GM10248 (cell line): Measurements from ENCODE around the gene DAB1.

Experiments
- CTCF ChIA-PET: fragments of 300-600 bp; sonication (Branson Sonifier 250); formaldehyde crosslinking; extraction: SDS; loops from one replicate; lab custom pipeline; 2021; ENCODE audit warnings: antibody characterized with exemption; lab: Yijun Ruan, JAX
- POLR2A ChIA-PET: fragments of 350-650 bp; sonication (Branson Sonifier 250); formaldehyde crosslinking; extraction: SDS; loops from one replicate; lab custom pipeline; 2020; ENCODE audit warnings: antibody characterized with exemption; lab: Yijun Ruan, JAX
- DNase-seq: peaks from one replicate; pipeline ENCODE4 v3.0.0; 2012; ENCODE audit errors: extremely low spot score
- TF ChIP-seq, protein P1 (sequence below): IDR thresholded peaks from 2 replicates; pipeline ENCODE4 v1.5.1; 2012; ENCODE audit warnings: mild to moderate bottlenecking, low read depth; ENCODE audit errors: extremely low read depth, missing control alignments, control extremely low read depth

The DAB1 gene

DNA sequence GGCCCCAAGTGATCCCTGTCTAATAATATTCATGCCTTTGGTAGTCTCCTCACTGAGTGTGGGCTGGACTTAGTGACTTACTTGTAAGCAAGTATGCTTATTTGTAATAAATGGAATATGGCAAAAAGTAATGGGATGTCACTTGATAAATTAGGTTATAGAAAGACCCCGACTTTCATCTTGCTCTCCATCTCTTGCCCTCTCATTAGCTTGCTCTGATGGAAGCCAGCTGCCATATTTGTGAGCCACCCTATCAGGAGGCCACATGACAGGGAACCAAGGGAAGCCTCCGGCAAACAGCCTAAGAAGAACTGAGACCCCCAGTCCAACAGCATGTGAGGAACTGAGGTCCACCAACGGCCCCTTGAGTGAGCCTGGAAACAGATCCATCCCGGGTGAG lies 107.0 kb downstream of the DAB1 start:
- no peak for DNase-seq
- ChIA-PET POLR2A (no interaction called here), CTCF (no interaction called here)
- TF ChIP-seq, protein P1, sequence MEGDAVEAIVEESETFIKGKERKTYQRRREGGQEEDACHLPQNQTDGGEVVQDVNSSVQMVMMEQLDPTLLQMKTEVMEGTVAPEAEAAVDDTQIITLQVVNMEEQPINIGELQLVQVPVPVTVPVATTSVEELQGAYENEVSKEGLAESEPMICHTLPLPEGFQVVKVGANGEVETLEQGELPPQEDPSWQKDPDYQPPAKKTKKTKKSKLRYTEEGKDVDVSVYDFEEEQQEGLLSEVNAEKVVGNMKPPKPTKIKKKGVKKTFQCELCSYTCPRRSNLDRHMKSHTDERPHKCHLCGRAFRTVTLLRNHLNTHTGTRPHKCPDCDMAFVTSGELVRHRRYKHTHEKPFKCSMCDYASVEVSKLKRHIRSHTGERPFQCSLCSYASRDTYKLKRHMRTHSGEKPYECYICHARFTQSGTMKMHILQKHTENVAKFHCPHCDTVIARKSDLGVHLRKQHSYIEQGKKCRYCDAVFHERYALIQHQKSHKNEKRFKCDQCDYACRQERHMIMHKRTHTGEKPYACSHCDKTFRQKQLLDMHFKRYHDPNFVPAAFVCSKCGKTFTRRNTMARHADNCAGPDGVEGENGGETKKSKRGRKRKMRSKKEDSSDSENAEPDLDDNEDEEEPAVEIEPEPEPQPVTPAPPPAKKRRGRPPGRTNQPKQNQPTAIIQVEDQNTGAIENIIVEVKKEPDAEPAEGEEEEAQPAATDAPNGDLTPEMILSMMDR: no peak

DNA sequence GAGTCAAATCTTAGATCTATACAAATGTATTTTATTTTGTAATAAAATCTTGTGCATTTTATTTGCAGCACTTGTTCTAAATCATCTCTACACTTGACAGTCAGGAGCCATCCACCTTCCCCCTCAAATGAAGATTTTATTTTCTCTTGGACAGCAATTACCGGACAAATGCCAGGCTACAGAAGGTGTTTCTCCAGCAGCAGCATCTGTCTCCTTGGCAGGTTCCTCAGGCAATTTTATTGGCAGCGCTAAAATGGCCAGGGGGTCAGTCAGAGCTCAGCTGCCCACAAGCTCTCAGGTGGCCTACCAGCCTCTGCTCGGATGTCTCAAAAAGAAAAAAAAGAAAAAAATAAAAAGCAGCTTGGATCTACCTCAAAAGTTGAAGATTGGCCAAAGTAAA lies 107.6 kb downstream of the DAB1 start:
- TF ChIP-seq, protein P1: no peak
- ChIA-PET CTCF (no interaction called here), POLR2A (no interaction called here)
- no peak for DNase-seq

DNA sequence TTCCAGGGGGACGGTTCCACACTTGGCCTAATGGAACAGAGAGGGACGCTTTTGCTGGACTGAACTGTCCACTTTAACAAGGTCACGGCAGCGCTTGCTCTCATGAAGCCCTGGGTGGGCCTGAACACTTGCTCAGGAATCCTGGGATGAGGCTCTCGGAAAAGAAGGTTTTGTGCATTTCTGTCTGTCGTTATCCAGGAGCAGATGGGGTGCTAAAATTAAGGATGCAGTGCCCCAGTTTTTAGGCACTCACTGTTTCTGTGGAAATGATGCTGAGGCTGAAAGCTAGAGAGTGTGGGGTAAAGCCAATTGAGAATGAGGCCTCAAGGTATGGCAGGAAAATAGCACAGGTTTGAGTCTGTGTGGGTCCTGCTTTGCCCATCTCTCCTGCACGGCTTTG lies 111.0 kb downstream of the DAB1 start:
- DNase-seq: no peak
- ChIA-PET POLR2A (no interaction called here), CTCF (no interaction called here)
- TF ChIP-seq, protein P1: no peak

DNA sequence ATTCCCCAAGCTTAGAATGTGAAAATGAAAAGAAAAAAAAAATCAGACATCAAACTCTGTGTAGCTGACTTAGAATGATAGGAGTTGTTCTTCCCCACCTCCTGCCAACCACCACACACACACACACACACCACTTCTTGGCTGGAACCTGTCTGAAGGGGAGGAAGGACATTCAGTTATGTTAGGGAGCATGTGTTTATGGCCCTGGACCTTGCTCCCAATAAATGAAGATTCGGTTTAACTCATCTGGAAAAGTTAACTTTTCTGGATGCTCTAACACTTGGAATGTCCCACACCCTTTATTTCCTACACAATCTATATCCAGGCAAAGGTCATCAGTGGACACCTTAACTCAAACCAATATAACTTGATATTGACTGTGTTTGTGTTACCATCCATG lies 112.4 kb downstream of the DAB1 start:
- ChIA-PET CTCF (no interaction called here), POLR2A (no interaction called here)
- TF ChIP-seq, protein P1: no peak
- DNase-seq: no peak

DNA sequence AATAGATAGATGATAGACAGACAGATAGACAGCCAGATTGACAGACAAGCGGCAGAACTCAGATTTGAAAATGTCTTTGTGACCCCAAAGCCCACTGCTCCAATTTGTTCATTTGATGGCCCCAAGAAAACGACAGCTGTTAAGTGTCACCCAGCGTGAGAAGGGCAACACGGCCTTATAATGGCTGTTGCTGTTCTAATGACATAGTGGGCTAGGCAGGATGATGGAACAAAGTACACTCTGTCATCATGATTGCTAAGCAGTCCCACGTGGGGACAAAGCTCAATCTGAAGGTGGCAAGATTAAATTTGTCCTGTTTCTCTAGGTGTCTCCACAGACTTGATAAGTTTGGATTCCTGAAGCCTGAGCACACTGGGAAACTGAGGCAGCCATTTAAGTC lies 112.9 kb downstream of the DAB1 start:
- ChIA-PET POLR2A (no interaction called here), CTCF (interaction anchor here (2.0 kb wide), 1 partner anchor 11 kb away, joined by 5 read pairs; no protein-coding TSS in a partner anchor)

DNA sequence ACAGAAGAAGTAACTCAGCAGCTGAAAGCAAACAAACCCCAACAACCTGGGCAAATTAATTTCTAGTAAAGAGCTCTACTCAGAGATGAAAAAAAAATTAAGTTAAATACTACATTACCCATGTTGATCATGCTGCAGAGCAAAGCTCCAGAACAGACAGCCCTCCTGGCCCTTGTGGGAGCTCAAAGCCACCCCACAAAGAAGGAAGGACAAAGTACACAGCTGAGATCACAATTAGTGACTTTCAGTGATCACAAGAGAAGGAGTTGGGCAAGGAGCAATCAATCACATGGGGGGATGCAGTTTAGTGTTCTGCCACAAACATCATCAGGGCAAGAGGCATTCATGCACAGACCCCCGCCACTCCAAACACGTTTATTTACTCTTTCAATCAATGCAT lies 114.2 kb downstream of the DAB1 start:
- CTCF ChIA-PET: interaction anchor here (2.0 kb wide), 1 partner anchor 10 kb away, joined by 5 read pairs; no protein-coding TSS in a partner anchor
- TF ChIP-seq, protein P1: no peak
- no peak for DNase-seq
- POLR2A ChIA-PET: no interaction called here

More for the DNA sequence above, 112.9 kb downstream of the DAB1 start:
- DNase-seq: no peak
- TF ChIP-seq, protein P1: no peak

DNA sequence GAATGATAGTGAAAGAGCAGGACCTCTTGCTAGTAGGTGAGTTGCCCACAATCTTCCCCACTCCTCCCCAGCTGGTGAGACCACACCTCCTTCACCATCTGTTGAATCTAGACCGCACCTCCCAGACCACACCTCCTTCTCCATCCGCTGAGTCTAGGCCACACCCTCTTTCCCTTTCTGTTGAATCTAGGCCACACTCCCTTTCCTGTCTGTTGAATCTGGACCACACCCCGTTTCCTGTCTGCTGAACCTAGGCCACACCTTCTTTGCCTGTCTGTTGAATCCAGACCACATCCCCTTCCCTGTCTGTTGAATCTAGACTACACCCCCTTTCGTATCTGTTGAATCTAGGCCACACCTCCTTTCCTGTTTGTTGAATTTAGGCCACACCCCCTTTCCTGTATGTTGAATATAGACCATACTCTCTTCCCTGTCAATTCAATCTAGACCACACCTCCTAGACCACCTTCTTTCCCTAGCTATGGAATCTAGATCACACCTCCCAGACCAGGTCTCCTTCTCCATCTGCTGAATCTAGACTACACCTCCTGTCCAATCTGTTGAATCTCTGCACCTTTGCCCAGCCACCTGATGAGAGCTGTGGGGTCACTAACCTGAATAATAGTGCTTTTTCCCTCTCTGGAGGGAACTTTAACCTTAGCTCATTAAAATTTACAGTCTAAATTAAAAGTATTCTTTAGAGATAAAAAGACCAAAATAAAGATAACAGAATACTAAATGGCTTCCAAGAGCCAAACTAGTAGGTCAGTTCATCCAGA lies 116.3 kb downstream of the DAB1 start:
- DNase-seq: peak; percentile 10
- ChIA-PET CTCF (interaction anchor here (1.2 kb wide), 1 partner anchor 15 kb away, joined by 5 read pairs; no protein-coding TSS in a partner anchor), POLR2A (no interaction called here)
- TF ChIP-seq, protein P1: no peak
